Measurements from ENCODE around the gene MAB21L4. TPM values are rescaled to one million over a fixed set of nuclear protein-coding genes. Genes with fewer than 3 reads are reported as not detected.
"Not testable (repeated sequence)": the region's sequence is repeated elsewhere in the genome, so short reads cannot be mapped to it uniquely, and the experiment has no call there.

Gene MAB21L4
- total RNA-seq, 1 donor = not detected

DNA sequence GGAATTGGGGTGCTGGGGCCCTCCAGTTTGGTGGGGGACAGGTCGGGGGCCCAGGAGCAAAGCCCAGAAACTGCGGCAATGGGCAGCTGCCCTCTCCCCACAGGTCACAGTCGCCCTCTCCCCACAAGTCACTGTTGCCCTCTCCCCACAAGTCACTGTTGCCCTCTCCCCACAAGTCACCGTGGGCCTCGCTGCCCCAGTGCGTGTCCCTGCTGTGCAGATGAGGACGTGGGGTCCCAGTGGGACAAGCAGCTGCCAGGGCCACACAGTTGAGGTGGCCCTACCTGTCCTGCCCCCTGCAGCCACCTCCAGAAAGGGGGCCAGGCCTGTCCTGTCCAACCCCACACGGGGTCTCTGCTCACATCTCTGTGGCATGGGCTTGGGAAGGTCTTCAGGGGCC lies 40.3 kb downstream of the MAB21L4 start:
- Histone ChIP-seq H3K9me3 (ENCODE audit: low read depth, low read length) (no peaks in the 10 kb centered on the region), H3K27me3 (ENCODE audit: insufficient read depth, low read length) (no peaks in the 10 kb centered on the region), H3K4me3 (ENCODE audit: low read length) (no peak overlapping the region), H3K4me1 (ENCODE audit: insufficient read depth, low read length) (no peaks in the 10 kb centered on the region)

DNA sequence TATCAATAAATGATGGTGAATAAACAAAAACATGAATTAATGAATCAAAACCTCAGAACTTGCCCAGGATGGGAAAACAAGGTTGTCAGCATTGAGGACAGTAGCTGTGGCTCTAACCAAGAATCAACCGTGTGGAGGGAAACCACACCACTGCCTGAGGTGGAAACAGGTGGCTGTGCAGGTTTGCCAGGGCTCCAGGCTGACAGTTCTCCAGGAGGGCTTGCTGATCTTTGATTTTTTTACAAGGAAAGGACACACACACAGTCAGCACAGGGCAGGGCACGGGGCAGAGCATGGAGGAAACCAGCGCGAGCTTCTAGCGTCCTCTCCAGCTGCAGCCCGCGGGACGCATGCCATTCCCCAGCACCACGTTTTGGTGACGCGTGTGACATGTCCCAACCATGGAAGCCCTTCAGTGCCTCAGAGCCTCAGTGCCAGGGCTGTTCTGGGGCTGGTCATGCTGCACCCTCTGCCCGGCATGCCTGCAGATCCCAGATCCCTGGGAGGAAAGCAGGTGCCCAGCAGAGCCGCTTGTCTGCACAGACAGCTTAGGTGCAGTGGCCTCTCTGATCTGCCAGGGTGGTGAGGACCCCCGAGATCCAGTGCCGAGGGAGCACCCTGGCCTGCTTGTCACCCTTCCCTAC lies 43.2 kb downstream of the MAB21L4 start:
- Histone ChIP-seq H3K9me3 (ENCODE audit: low read depth, low read length) (no peaks in the 10 kb centered on the region), H3K4me3 (ENCODE audit: low read length) (no peak overlapping the region), H3K4me1 (ENCODE audit: insufficient read depth, low read length) (no peaks in the 10 kb centered on the region), H3K27me3 (ENCODE audit: insufficient read depth, low read length) (no peaks in the 10 kb centered on the region)

DNA sequence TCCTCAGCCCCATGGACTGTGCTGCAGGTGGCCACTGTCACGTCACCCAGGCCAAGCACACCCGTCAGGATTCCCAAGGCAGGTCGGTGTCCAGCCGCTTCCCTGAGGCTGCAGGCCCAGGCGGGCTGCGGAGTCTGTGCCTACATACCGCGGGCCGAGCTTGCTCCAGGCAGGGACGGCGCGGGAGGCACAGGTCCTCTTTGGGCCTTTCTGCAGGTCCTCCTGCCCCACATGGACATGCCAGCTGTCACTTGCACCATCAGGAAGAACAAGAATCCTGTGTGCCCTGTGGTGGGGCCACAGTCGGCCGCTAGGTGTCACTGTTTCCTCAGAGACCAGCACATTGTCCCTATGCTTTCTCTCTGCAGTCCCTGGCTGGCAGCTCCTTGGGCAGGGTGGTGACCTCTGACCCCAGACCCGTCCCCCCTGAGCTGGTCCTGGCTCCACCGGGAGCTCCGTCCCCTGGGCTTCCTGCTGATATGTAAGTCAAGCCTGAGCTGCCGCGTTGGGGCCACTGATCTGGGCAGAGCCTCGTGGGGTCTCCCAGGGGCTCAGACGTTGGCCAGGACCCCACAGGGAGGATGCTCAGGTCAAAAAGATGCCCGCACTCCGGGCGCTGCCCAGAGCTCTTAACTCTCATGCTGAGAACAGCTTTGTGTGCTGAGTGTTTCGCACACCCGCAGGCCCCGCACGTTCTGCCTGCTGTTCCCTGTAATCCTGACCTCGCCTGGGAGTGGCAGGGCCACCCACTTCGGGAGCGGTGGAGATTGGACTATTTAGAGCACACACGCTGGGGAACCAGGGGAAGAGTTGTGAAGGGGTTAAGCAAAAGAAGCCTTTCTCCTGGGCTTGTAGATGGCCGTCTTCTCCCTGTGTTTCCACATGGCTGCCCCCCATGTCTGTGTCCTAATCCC lies 44.6 kb downstream of the MAB21L4 start:
- H3K4me3 ChIP-seq (ENCODE audit: low read length) = no peak overlapping the region
- H3K27me3 ChIP-seq (ENCODE audit: insufficient read depth, low read length) = no peaks in the 10 kb centered on the region
- H3K4me1 ChIP-seq (ENCODE audit: insufficient read depth, low read length) = no peaks in the 10 kb centered on the region
- H3K9me3 ChIP-seq (ENCODE audit: low read depth, low read length) = no peaks in the 10 kb centered on the region

DNA sequence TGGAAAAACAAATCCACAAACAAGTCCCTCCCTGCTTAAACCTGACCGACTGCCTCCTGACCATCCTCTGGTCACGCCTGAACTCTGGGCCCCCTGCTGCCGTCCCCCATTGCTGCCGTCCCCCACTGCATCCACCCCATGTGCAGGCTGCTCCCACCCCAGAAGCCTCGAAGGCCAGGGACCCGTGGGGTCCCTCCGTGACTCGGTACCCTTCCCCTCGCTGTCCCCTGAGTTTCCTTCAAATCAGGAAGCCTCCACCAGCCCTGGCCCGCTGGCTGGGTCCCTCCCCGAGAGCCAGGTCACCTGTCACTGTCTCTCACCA lies 45.2 kb downstream of the MAB21L4 start:
- Histone ChIP-seq H3K4me1 (ENCODE audit: insufficient read depth, low read length) (no peaks in the 10 kb centered on the region), H3K4me3 (ENCODE audit: low read length) (no peak overlapping the region), H3K9me3 (ENCODE audit: low read depth, low read length) (no peaks in the 10 kb centered on the region), H3K27me3 (ENCODE audit: insufficient read depth, low read length) (no peaks in the 10 kb centered on the region)

DNA sequence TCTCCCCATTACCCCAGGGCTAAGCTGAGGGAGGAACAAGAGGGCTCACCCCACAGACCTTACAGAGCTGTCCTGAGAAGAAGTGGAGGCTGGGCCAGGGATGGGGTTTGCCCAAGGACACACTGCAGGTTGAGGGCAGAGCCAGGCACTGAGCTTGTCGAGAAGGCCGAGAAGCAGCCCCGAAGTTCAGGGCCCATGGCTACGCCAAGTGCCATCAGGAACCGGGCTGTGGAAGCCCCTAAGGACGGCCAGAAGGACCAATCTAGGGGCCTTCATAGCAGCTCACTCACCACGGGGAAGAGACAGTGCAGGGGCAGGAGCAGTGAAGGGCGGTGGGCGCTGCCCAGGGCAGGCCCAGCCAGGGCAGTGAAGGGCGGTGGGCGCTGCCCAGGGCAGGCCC lies 45.9 kb downstream of the MAB21L4 start:
- Histone ChIP-seq H3K4me3 (ENCODE audit: low read length) (no peak overlapping the region), H3K4me1 (ENCODE audit: insufficient read depth, low read length) (no peaks in the 10 kb centered on the region), H3K27me3 (ENCODE audit: insufficient read depth, low read length) (no peaks in the 10 kb centered on the region), H3K9me3 (ENCODE audit: low read depth, low read length) (no peaks in the 10 kb centered on the region)

DNA sequence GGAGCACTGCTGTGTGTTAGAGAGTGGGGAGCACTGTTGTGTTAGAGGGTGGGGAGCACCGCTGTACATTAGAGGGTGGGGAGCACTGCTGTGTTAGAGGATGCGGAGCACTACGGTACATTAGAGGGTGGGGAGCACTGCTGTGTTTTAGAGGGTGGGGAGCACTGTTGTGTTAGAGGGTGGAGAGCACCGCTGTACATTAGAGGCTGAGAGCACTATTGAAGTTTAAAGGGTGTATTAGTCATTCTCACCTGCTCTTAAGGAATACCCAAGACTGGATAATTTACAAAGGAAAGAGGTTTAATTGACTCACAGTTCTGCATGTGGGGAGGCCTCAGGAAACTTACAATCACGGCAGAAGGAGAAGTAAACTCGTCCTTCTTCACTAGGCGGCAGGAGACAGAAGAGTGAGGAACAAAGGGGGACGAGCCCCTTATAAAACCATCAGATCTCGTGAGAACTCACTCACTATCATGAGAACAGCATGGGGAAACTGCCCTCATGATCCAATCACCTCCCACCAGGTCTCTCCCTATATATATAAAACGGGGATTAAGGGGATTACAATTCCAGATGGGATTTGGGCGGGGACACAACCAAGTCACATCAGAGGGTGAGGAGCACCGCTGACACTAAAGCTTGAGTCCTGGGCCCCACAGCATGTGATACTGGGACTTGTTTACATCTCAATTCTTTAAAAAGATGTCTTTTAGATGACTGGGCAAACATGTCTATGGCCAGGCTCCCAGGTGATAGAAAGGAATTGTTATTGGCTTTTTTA lies 46.9 kb downstream of the MAB21L4 start:
- H3K4me3 ChIP-seq (ENCODE audit: low read length) = no peak overlapping the region
- H3K27me3 ChIP-seq (ENCODE audit: insufficient read depth, low read length) = no peaks in the 10 kb centered on the region
- H3K4me1 ChIP-seq (ENCODE audit: insufficient read depth, low read length) = no peaks in the 10 kb centered on the region
- no peaks in the 10 kb centered on the region for H3K9me3 ChIP-seq (ENCODE audit: low read depth, low read length)

DNA sequence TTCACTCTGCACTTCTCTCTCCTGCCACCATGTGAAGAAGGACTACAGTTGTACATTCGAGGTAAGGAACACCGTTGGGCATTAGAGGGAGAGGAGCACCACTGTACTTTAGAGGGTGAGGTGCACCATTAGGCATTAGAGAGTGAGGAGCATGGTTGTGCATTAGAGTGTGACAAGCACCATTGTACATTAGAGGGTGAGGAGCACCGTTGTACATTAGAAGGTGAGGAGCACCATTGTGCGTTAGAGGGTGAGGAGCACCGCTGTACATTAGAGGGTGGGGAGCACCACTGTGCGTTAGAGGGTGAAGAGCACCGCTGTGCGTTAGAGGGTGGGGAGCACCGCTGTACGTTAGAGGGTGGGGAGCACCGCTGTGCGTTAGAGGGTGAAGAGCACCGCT lies 48.1 kb downstream of the MAB21L4 start:
- Histone ChIP-seq H3K27me3 (ENCODE audit: insufficient read depth, low read length) (no peaks in the 10 kb centered on the region), H3K9me3 (ENCODE audit: low read depth, low read length) (no peaks in the 10 kb centered on the region), H3K4me1 (ENCODE audit: insufficient read depth, low read length) (no peaks in the 10 kb centered on the region), H3K4me3 (ENCODE audit: low read length) (no peak overlapping the region)

DNA sequence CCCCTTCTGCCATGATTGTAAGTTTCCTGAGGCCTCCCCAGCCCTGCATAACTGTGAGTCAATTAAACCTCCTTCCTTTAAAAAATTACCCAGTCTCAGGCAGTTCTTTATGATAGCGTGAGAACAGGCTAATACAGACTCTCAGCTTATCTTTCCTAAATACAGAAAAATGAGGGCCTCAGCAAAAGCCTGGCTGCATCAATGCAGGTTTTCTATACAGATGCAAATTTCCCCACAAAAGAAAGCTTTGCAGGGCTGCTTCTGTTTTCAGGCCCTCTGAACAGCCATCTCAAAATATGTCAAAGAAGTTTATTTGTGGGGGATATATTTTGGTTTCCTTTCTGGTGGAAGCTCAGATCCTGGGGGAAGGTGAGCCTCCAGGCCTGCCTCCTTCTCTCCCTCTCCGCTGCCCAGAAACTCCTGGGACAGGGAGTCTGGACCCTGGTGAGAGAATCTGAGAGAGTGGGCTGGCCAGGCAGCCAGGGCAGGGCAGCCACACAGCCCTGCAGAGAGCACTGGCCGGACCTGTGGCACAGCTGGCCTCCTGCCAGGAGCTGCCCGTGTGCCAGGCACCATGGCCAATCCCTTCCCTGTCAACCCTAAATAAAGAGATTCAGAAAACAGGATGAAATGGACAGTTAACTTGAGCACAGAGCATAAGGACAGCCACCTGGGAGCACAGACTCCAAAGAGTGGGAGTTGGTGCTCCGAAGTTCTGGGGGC lies 48.9 kb downstream of the MAB21L4 start:
- H3K27me3 ChIP-seq (ENCODE audit: insufficient read depth, low read length) = no peaks in the 10 kb centered on the region

DNA sequence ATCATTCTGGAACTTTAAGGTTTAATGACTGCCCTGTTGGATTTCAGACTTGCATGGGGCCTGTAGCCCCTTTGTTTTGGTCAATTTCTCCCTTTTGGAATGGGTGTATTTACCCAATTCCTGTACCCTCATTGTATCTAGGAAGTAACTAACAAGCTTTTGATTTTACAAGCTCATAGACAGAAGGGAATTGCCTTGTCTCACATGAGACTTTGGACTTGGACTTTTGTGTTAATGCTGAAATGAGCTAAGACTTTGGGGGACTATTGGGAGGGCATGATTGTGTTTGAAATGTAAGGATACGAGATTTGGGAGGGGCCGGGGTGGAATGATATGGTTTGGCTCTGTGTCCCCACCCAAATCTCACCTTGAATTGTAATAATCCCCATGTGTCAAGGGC lies 49.6 kb downstream of the MAB21L4 start:
- not testable (repeated sequence) for H3K27me3 ChIP-seq (ENCODE audit: insufficient read depth, low read length); H3K9me3 ChIP-seq (ENCODE audit: low read depth, low read length); H3K4me3 ChIP-seq (ENCODE audit: low read length); H3K4me1 ChIP-seq (ENCODE audit: insufficient read depth, low read length)

More for the DNA sequence above, 48.9 kb downstream of the MAB21L4 start:
- Histone ChIP-seq H3K4me1 (ENCODE audit: insufficient read depth, low read length) (no peaks in the 10 kb centered on the region), H3K4me3 (ENCODE audit: low read length) (no peak overlapping the region), H3K9me3 (ENCODE audit: low read depth, low read length) (no peaks in the 10 kb centered on the region)

DNA sequence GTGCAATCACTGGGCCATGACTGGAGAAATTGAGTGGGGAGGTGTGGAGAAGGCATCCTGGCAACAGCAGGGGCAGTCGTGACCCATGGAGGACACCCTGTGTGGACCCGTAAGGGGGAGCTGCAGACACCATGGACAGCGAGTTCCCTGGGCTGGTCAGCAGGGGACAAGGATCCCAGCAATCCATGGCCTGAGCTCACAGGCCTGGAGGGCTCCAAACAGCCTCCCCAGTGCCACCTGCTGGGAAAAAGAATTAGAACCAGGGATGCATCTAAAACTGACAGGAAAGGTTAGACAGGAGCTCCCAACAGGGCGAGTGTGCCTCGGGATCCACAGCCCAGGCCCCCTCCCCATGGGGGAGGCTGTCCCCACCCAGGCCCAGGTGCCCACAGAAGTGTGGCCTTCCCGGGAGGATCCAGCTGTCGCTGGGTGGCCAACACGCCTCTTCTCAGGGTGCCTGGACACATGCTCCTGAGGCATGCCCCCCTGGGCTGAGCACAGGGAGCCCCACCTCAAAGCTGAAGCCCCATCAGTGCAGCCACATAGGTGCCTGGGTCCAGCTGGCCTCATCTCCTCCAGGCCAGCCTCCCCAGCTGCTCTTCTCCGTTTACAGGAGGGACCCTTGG lies 55.4 kb downstream of the MAB21L4 start:
- Histone ChIP-seq H3K4me3 (ENCODE audit: low read length) (no peak overlapping the region), H3K4me1 (ENCODE audit: insufficient read depth, low read length) (no peaks in the 10 kb centered on the region), H3K9me3 (ENCODE audit: low read depth, low read length) (no peaks in the 10 kb centered on the region), H3K27me3 (ENCODE audit: insufficient read depth, low read length) (no peaks in the 10 kb centered on the region)

DNA sequence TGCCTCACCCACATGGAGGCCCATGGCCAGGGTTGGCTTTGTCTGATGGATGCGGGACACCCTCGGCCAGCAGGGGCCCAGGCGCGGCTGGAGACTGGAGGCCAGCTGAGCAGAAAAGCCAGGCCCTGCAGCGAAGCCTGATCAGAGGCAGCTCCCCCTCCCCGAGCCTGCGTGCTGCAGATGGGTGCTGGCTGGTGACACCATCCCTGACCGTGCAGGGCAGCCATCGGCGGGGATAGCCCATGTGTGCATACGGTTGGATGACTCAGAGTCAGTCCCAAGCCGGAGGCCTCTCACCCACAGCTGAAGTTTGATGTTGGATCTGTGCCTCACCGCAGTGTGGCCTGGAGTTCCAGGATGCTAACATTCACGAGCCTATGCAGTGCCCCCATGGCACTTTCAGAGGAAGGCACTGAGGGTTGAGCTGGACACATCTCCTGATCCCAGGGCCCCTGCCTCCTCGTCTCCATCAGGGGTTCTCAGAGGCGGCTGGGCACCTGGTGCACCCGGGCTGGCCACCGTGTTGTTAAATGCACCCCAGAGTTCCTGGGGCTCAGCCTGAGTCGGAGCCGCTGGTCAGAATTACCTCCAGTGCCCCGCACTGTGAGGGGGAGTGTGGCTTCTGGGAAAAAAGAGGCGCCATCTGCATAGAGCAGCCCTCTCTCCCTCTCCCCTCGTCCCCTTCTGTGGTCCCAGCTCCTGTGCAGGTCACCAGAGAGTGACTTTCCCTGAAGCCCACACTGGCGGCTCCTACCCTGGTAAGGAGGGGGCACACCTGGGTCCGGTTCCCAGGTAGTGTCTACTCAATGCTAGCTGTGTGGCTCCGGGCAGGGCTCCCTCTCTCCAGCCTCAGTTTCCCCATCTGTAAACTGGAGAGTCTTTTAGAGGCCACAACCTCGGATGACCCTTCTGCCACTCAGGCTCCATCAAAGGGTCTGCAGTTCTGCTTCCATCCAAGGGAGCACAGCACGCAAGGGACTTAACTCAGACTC lies 56.5 kb downstream of the MAB21L4 start:
- no peak overlapping the region for H3K4me3 ChIP-seq (ENCODE audit: low read length)
- H3K9me3 ChIP-seq (ENCODE audit: low read depth, low read length) = no peaks in the 10 kb centered on the region
- H3K4me1 ChIP-seq (ENCODE audit: insufficient read depth, low read length) = no peaks in the 10 kb centered on the region
- H3K27me3 ChIP-seq (ENCODE audit: insufficient read depth, low read length) = no peaks in the 10 kb centered on the region

DNA sequence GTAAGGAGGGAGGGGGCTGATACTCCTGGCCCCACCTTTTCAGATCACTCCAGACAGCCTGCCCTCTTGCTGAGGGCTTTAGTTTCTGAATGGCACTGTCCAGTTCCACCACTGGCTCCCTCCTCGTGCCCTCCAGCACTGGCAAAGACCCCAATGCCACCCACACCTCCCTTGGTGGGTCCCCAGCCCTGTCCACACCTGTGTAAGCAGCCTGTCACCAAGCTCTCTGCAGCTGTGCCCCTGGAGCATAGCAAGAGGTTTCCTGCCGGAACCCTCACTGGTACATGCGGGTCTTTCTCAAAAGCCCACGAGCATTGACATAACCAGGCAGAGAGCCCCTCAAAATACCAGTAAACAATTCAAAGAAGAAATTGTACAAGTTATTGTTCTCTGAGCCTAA lies 58.3 kb downstream of the MAB21L4 start:
- Histone ChIP-seq H3K9me3 (ENCODE audit: low read depth, low read length) (no peaks in the 10 kb centered on the region), H3K27me3 (ENCODE audit: insufficient read depth, low read length) (no peaks in the 10 kb centered on the region), H3K4me3 (ENCODE audit: low read length) (no peak overlapping the region), H3K4me1 (ENCODE audit: insufficient read depth, low read length) (peaks cover 2% of the 10 kb centered on the region)

DNA sequence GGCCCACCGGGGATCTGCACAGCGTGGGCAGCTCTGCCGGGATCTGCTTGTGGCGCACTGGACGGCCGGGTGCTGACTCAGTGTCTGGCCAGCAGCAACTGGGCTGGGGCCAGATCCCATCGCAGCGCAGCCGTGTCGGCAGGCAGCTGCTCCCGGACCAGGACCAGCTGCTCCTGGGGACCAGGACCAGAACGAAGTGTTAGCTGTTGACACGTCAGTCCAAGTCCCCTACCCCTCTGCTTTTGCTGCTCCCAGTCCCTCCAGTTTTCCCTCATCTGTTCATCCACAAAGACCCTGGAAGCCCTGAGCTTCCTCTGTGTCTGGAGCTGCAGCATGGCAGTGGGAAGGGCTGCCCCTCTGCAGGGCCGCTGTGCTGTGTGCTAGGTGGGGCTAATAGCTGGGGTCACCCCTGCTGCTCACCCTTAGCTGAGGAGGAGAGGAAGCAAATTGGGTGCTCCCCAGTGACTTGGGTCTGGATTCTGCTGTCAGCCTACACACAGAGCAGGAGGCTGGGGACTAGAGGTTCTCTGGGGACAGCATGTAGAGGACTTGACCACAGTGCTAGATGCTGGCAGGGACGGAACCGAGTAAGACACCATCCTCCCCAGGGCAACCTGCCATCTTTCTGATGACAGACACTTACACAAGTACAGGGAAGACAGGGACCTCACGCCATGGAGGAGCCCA lies 59.0 kb downstream of the MAB21L4 start:
- Histone ChIP-seq H3K27me3 (ENCODE audit: insufficient read depth, low read length) (no peaks in the 10 kb centered on the region), H3K4me3 (ENCODE audit: low read length) (no peak overlapping the region), H3K9me3 (ENCODE audit: low read depth, low read length) (no peaks in the 10 kb centered on the region), H3K4me1 (ENCODE audit: insufficient read depth, low read length) (peaks cover 5% of the 10 kb centered on the region)

All from mononuclear cell (primary cell).